Endothelial cell of umbilical vein (primary cell): ENCODE results near the gene CDK17. TPM values are rescaled to one million over a fixed set of nuclear protein-coding genes. Genes with fewer than 3 reads are reported as not detected.

Experiments used
- BruUV-seq: library from RNA; stranded (reverse); fragments of 400-500 nt; replicated peaks from 2 replicates; lab custom pipeline; 2021; lab: Mats Ljungman, UMichigan
- CTCF ChIA-PET: fragments of 300-600, 350-600 bp; sonication (Branson Sonifier 250); formaldehyde crosslinking; loops from one replicate; lab custom pipeline; 2021; ENCODE audit warnings: antibody characterized with exemption, inconsistent platforms; lab: Charles Lee
- POLR2A ChIA-PET: fragments of 300-600, 350-600 bp; sonication (Branson Sonifier 250); formaldehyde crosslinking; loops from one replicate; lab custom pipeline; 2021; ENCODE audit warnings: antibody characterized with exemption, inconsistent platforms; lab: Charles Lee
- DNase-seq: peaks from one replicate; pipeline ENCODE4 v3.0.0-alpha.2; 2011; ENCODE audit warnings: low read depth, low spot score
- FAIRE-seq: peaks from 2 replicates; lab custom pipeline; 2011; peaks lifted over from hg19 to GRCh38; lab: Jason Lieb, UNC
- H2AFZ ChIP-seq: 2 replicates; pipeline ENCODE4 v1.6.0; 2012; ENCODE audit warnings: low read depth, low read length, control low read depth, inconsistent platforms
- H3K27ac ChIP-seq: 2 replicates; pipeline ENCODE4 v1.5.1; 2011; ENCODE audit warnings: low read depth, mild to moderate bottlenecking, control low read depth, low read length, moderate library complexity; ENCODE audit not compliant: insufficient read depth
- H3K27me3 ChIP-seq, 2 experiments: 2 replicates each; pipeline versions ENCODE4 v1.6.0 to v1.6.1; 2011; ENCODE audit warnings: low read length in 2 of 2, mixed read lengths in 1 of 2; ENCODE audit not compliant: control insufficient read depth in 2 of 2, insufficient read depth in 2 of 2
- H3K36me3 ChIP-seq, 2 experiments: 2 replicates in 1 of 2; 3 replicates in 1 of 2; pipeline ENCODE4 v1.5.1; 2011; ENCODE audit warnings: low read length in 2 of 2, mild to moderate bottlenecking in 1 of 2, moderate library complexity in 1 of 2; ENCODE audit not compliant: control insufficient read depth in 2 of 2, insufficient read depth in 2 of 2; ENCODE audit errors: extremely low read depth in 1 of 2
- H3K4me1 ChIP-seq: 3 replicates; pipeline ENCODE4 v1.5.1; 2011; ENCODE audit warnings: mild to moderate bottlenecking, low read length; ENCODE audit not compliant: control insufficient read depth, insufficient read depth; ENCODE audit errors: extremely low read depth
- H3K4me2 ChIP-seq: 2 replicates; pipeline ENCODE4 v1.6.1; 2011; ENCODE audit warnings: low read length, control low read depth, mixed read lengths; ENCODE audit not compliant: insufficient read depth
- H3K4me3 ChIP-seq, 3 experiments: fragments of 200-600 bp in 1 of 3; sonication (generic), shearing (Covaris generic) in 1 of 3; replicated peaks in 1 of 3; 2 replicates each; pipeline ENCODE4 v1.5.1; 2011 to 2016; ENCODE audit warnings: control low read depth in 3 of 3, low read length in 3 of 3, mild to moderate bottlenecking in 2 of 3, inconsistent platforms in 1 of 3, low read depth in 1 of 3, moderate library complexity in 1 of 3; ENCODE audit not compliant: insufficient read depth in 1 of 3
- H3K79me2 ChIP-seq: 2 replicates; pipeline ENCODE4 v1.6.0; 2012; ENCODE audit warnings: low read length, inconsistent platforms; ENCODE audit not compliant: control insufficient read depth, insufficient read depth
- H3K9ac ChIP-seq: replicated peaks from 2 replicates; pipeline ENCODE3; 2011; ENCODE audit warnings: low read length, control low read depth; ENCODE audit not compliant: insufficient read depth; ENCODE audit errors: extremely low read depth
- H3K9me1 ChIP-seq: replicated peaks from 3 replicates; pipeline ENCODE4 v1.6.0; 2011; ENCODE audit warnings: mild to moderate bottlenecking, low read length; ENCODE audit not compliant: control insufficient read depth, insufficient read depth; ENCODE audit errors: extremely low read depth
- H3K9me3 ChIP-seq: replicated peaks from 2 replicates; pipeline ENCODE4 v1.5.1; 2012; ENCODE audit warnings: low read length, inconsistent platforms; ENCODE audit not compliant: control insufficient read depth, insufficient read depth
- H4K20me1 ChIP-seq: replicated peaks from 2 replicates; pipeline ENCODE3; 2011; ENCODE audit warnings: mild to moderate bottlenecking, low read length; ENCODE audit not compliant: control insufficient read depth, insufficient read depth; ENCODE audit errors: extremely low read depth
- EZH2 ChIP-seq: IDR thresholded peaks from 2 replicates; pipeline ENCODE4 v1.6.1; 2012; ENCODE audit warnings: borderline replicate concordance, low read depth, mild to moderate bottlenecking, moderate library complexity, low read length, inconsistent platforms; ENCODE audit not compliant: severe bottlenecking
- FOS ChIP-seq: IDR thresholded peaks from 2 replicates; pipeline ENCODE4 v1.6.1; 2011; ENCODE audit warnings: mild to moderate bottlenecking, low read length, moderate library complexity, borderline replicate concordance; ENCODE audit not compliant: insufficient read depth
- GATA2 ChIP-seq: IDR thresholded peaks from 2 replicates; pipeline ENCODE4 v1.7.0; 2011; ENCODE audit warnings: low read depth, mild to moderate bottlenecking, moderate library complexity, mixed read lengths, low read length; ENCODE audit not compliant: insufficient read length, insufficient read depth
- JUN ChIP-seq: IDR thresholded peaks from 2 replicates; pipeline ENCODE4 v1.6.1; 2011; ENCODE audit warnings: borderline replicate concordance, low read depth; ENCODE audit not compliant: insufficient read length, insufficient read depth
- MYC ChIP-seq: IDR thresholded peaks from one replicate; pipeline ENCODE4 v1.6.1; 2011; ENCODE audit warnings: mild to moderate bottlenecking, low read depth, low read length
- POLR2A ChIP-seq: IDR thresholded peaks from 2 replicates; pipeline ENCODE4 v1.6.1; 2012; ENCODE audit warnings: low read depth, mild to moderate bottlenecking, control low read depth, low read length
- POLR2AphosphoS5 ChIP-seq: IDR thresholded peaks from 2 replicates; pipeline ENCODE4 v1.6.1; 2012; ENCODE audit warnings: low read depth, mild to moderate bottlenecking, control low read depth, low read length, moderate library complexity; ENCODE audit not compliant: insufficient read depth
- dilution Hi-C: fragments of 300-500 bp; cut with MboI; formaldehyde crosslinking; loops from one replicate; pipeline ENCODE4 v1.15.0; 2019; ENCODE audit warnings: low sequenced_read_pairs; ENCODE audit not compliant: extremely low pct_ligation_motif_present
- intact Hi-C: fragments of 100-400 bp; cut with micrococcal nuclease; formaldehyde crosslinking; loops from one replicate; pipeline ENCODE4 v1.10.0; 2022
- polyA plus RNA-seq, 4 experiments: library from polyadenylated mRNA; depleted of rRNA in 3 of 4; stranded (reverse) in 3 of 4; unstranded in 1 of 4; fragments of >200 nt; gene quantifications; 2 replicates each; pipeline versions ENCODE4 v1.2.1 to v1.2.3, GENCODE V29; 2011 to 2012; ENCODE audit warnings: missing spikeins in 1 of 4
- total RNA-seq: library from RNA; stranded (reverse); gene quantifications from 2 replicates; pipeline ENCODE4 v1.2.3, GENCODE V29; 2021
- TF ChIP-seq, protein P1 (sequence below): IDR thresholded peaks from 2 replicates; pipeline ENCODE4 v1.6.1; 2011; ENCODE audit not compliant: insufficient read depth, insufficient read length
- TF ChIP-seq, protein P2 (sequence below), 2 donors: IDR thresholded peaks; 1 replicate in 1 of 2; 2 replicates in 1 of 2; pipeline ENCODE4 v1.5.1; 2011; ENCODE audit warnings: low read length in 2 of 2, mild to moderate bottlenecking in 2 of 2, moderate library complexity in 2 of 2, control low read depth in 1 of 2, inconsistent platforms in 1 of 2, low read depth in 1 of 2; ENCODE audit not compliant: insufficient read depth in 1 of 2; ENCODE audit errors: extremely low read depth in 1 of 2

CDK17 gene
- total and polyA plus RNA-seq, 2 donors (not counting 3 experiments of a cell fraction or from before 2014, with no cell fraction given), result 61.1 to 176 TPM

- Histone ChIP-seq H3K4me3 (peak overlapping the region; percentile 77 to 98 (median 80)), H3K27ac (peak overlapping the region; percentile 94), H3K79me2 (peaks cover 94% of the 10 kb centered on the region), H3K27me3 (no peaks in the 10 kb centered on the region), H3K9me3 (no peaks in the 10 kb centered on the region), H3K9ac (peak overlapping the region; percentile 99), H3K9me1 (no peaks in the 10 kb centered on the region), H3K36me3 (no peaks in the 10 kb centered on the region), H4K20me1 (peaks cover 6% of the 10 kb centered on the region), H3K4me2 (peak overlapping the region; percentile 99), H2AFZ (no peak overlapping the region), H3K4me1 (peaks cover 57% of the 10 kb centered on the region)
- CTCF ChIA-PET, result interaction anchor here (1.0 to 1.2 kb wide), 4 partner anchors 40 to 120 kb away, joined by 3 to 7 read pairs (median 3); partner anchors contain the start of gene CFAP54
- dilution Hi-C loops (no loop called here), intact Hi-C loops (loop anchor here (5.0 kb wide), 2 partner anchors 104 to 134 kb away; no protein-coding TSS in a partner anchor)
- POLR2A ChIA-PET, result interaction anchor here (1.7 to 5.9 kb wide), 3 partner anchors 28 to 51 kb away, joined by 4 to 85 read pairs (median 66); no protein-coding TSS in a partner anchor
- FAIRE-seq (no peak), DNase-seq (no peak)
- TF ChIP-seq JUN (no peak), POLR2AphosphoS5 (no peak), FOS (no peak), GATA2 (no peak), MYC (no peak), EZH2 (no peak), POLR2A (no peak)
- TF ChIP-seq, protein P1, sequence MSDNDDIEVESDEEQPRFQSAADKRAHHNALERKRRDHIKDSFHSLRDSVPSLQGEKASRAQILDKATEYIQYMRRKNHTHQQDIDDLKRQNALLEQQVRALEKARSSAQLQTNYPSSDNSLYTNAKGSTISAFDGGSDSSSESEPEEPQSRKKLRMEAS, result no peak
- TF ChIP-seq, protein P2, sequence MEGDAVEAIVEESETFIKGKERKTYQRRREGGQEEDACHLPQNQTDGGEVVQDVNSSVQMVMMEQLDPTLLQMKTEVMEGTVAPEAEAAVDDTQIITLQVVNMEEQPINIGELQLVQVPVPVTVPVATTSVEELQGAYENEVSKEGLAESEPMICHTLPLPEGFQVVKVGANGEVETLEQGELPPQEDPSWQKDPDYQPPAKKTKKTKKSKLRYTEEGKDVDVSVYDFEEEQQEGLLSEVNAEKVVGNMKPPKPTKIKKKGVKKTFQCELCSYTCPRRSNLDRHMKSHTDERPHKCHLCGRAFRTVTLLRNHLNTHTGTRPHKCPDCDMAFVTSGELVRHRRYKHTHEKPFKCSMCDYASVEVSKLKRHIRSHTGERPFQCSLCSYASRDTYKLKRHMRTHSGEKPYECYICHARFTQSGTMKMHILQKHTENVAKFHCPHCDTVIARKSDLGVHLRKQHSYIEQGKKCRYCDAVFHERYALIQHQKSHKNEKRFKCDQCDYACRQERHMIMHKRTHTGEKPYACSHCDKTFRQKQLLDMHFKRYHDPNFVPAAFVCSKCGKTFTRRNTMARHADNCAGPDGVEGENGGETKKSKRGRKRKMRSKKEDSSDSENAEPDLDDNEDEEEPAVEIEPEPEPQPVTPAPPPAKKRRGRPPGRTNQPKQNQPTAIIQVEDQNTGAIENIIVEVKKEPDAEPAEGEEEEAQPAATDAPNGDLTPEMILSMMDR (IDR thresholded peaks at IDR 0.05; ENCODE audit: extremely low read depth in 1 of 2, insufficient read depth in 1 of 2, low read depth in 1 of 2, low read length in 2 of 2), result no peak
- no TSS peak for BruUV-seq
These were observed 4.0 kb downstream of the CDK17 start for GRCh38 chr12:96396209-96396608.
